ENCODE measurements around the gene PITPNC1. TPM values are rescaled to one million over a fixed set of nuclear protein-coding genes. Genes with fewer than 3 reads are reported as not detected.
"Not testable (repeated sequence)": the region's sequence is repeated elsewhere in the genome, so short reads cannot be mapped to it uniquely, and the experiment has no call there.

Gene PITPNC1
- total and polyA plus RNA-seq, 2 donors (not counting 1 experiment from before 2014, with no cell fraction given), result 5.8 to 7.1 TPM

DNA sequence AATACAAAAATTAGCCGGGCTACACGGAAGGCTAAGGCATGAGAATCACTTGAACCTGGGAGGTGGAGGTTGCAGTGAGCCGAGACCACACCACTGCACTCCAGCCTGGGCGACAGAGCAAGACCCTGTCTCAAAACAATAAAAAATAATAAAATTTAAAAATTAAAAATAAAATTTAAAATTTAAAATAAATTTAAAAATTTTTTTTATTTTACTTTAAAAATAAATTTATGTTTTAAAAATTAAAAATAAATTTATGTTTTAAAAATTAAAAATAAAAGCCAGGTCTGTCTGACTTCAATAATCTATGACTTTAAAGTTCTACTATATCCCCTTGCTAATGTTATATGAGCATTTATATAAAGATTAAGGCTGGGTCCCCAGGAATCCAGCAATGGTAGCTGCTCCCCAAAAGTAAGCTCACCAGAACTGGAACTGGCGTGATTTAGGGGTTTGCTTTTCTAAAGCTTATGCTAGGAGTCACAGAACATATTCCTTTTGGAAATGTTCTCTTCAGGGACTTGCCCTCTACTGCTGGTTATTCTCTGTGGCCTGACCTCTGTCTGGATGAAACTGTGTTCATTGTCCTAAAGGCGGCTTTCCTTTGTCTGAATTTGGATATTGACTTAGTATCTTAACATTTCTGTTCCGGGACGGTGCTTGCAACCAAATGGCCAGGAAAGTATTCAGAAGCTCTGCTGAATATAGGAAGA, 200.5 kb downstream of the PITPNC1 start:
- DNase-seq (ENCODE audit: low read depth in 2 of 2), result no peak
- Histone ChIP-seq H3K36me3 (ENCODE audit: control insufficient read depth, insufficient read depth, low read length) (no peaks in the 10 kb centered on the region), H3K9me3 (ENCODE audit: control insufficient read depth, insufficient read depth, low read depth, low read length) (no peaks in the 10 kb centered on the region), H3K4me3 (replicated peaks in 1 of 4; ENCODE audit: control extremely low read depth in 1 of 4, insufficient read depth in 1 of 4, low read depth in 3 of 4, low read length in 4 of 4) (no peak overlapping the region), H3K27me3 (ENCODE audit: control insufficient read depth, insufficient read depth, low read length) (no peaks in the 10 kb centered on the region), H3K79me2 (ENCODE audit: control insufficient read depth, insufficient read depth, low read length) (no peaks in the 10 kb centered on the region), H4K20me1 (ENCODE audit: control insufficient read depth, extremely low read depth, insufficient read depth, low read length) (no peaks in the 10 kb centered on the region), H3K27ac (ENCODE audit: insufficient read depth, low read length) (no peak overlapping the region), H3K9ac (ENCODE audit: insufficient read depth, low read length) (no peak overlapping the region), H2AFZ (ENCODE audit: low read length) (no peak overlapping the region), H3K4me1 (ENCODE audit: control insufficient read depth, extremely low read depth, insufficient read depth, low read length) (no peaks in the 10 kb centered on the region), H3K4me2 (ENCODE audit: extremely low read depth, insufficient read depth, low read length) (no peak overlapping the region)
- TF ChIP-seq, protein P1, sequence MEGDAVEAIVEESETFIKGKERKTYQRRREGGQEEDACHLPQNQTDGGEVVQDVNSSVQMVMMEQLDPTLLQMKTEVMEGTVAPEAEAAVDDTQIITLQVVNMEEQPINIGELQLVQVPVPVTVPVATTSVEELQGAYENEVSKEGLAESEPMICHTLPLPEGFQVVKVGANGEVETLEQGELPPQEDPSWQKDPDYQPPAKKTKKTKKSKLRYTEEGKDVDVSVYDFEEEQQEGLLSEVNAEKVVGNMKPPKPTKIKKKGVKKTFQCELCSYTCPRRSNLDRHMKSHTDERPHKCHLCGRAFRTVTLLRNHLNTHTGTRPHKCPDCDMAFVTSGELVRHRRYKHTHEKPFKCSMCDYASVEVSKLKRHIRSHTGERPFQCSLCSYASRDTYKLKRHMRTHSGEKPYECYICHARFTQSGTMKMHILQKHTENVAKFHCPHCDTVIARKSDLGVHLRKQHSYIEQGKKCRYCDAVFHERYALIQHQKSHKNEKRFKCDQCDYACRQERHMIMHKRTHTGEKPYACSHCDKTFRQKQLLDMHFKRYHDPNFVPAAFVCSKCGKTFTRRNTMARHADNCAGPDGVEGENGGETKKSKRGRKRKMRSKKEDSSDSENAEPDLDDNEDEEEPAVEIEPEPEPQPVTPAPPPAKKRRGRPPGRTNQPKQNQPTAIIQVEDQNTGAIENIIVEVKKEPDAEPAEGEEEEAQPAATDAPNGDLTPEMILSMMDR (conservative IDR thresholded peaks at IDR 0.05 in 1 of 2, IDR thresholded peaks at IDR 0.05 in 1 of 2; ENCODE audit: low read depth in 1 of 2, low read length in 2 of 2), result no peak

DNA sequence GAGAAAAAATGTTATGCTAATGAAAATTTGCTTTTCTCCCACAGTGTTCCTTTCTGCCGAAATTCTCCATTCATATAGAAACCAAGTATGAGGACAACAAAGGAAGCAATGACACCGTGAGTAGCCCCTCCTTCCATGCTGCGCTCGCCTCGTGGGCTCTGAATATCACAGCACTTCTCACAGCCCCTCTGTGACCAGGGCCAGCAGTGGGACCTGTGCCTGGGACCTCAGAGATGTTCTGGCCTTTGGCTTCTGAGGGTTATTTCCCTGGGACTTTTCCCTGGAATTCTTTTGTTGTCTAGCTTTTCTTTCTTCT, 201.0 kb downstream of the PITPNC1 start:
- Histone ChIP-seq H3K9me3 (ENCODE audit: control insufficient read depth, insufficient read depth, low read depth, low read length) (no peaks in the 10 kb centered on the region), H3K4me2 (ENCODE audit: extremely low read depth, insufficient read depth, low read length) (no peak overlapping the region), H4K20me1 (ENCODE audit: control insufficient read depth, extremely low read depth, insufficient read depth, low read length) (no peaks in the 10 kb centered on the region), H3K27me3 (ENCODE audit: control insufficient read depth, insufficient read depth, low read length) (no peaks in the 10 kb centered on the region), H3K4me1 (ENCODE audit: control insufficient read depth, extremely low read depth, insufficient read depth, low read length) (no peaks in the 10 kb centered on the region), H3K9ac (ENCODE audit: insufficient read depth, low read length) (no peak overlapping the region), H3K4me3 (replicated peaks in 1 of 4; ENCODE audit: control extremely low read depth in 1 of 4, insufficient read depth in 1 of 4, low read depth in 3 of 4, low read length in 4 of 4) (no peak overlapping the region), H3K36me3 (ENCODE audit: control insufficient read depth, insufficient read depth, low read length) (no peaks in the 10 kb centered on the region), H2AFZ (ENCODE audit: low read length) (no peak overlapping the region), H3K27ac (ENCODE audit: insufficient read depth, low read length) (no peak overlapping the region), H3K79me2 (ENCODE audit: control insufficient read depth, insufficient read depth, low read length) (no peaks in the 10 kb centered on the region)
- DNase-seq (ENCODE audit: low read depth in 2 of 2), result no peak
- TF ChIP-seq EZH2 (IDR thresholded peaks at IDR 0.05; ENCODE audit: low read length, missing control alignments), result no peak
- TF ChIP-seq, protein P1 (conservative IDR thresholded peaks at IDR 0.05 in 1 of 2, IDR thresholded peaks at IDR 0.05 in 1 of 2; ENCODE audit: low read depth in 1 of 2, low read length in 2 of 2), result no peak

DNA sequence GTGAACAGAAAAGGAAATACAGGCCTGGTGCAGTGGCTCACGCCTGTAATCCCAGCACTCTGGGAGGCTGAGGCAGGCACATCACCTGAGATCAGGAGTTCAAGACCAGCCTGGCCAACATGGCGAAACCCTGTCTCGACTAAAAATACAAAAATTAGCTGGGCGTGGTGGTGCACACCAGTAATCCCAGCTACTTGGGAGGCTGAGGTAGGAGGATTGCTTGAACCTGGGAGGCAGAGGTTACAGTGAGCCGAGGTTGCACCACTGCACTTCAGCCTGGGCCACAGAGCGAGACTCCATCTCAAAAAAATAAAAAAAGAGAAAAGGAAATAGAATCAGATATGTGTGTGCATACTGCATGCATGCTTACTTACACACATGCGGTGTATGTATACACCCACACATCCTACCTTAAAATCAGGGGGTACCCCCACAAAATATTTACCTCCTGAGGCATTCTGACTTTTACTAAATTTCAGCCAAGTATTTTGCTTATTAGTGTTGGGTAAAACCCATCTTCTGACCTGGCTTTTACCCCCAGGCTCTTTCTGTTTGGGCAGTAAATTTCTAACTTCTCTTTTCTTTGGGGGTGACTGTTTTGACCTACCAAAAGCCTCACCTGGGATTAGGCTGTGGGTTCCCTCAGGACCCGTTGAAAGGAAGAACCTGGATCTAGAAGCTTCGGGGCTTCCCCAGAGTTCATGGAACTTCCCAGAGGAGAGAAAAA, 201.8 kb downstream of the PITPNC1 start:
- DNase-seq (ENCODE audit: low read depth in 2 of 2); H3K4me3 ChIP-seq (replicated peaks in 1 of 4; ENCODE audit: control extremely low read depth in 1 of 4, insufficient read depth in 1 of 4, low read depth in 3 of 4, low read length in 4 of 4); H3K27ac ChIP-seq (ENCODE audit: insufficient read depth, low read length); H3K9me3 ChIP-seq (ENCODE audit: control insufficient read depth, insufficient read depth, low read depth, low read length); H3K79me2 ChIP-seq (ENCODE audit: control insufficient read depth, insufficient read depth, low read length); H4K20me1 ChIP-seq (ENCODE audit: control insufficient read depth, extremely low read depth, insufficient read depth, low read length); H3K27me3 ChIP-seq (ENCODE audit: control insufficient read depth, insufficient read depth, low read length); H3K36me3 ChIP-seq (ENCODE audit: control insufficient read depth, insufficient read depth, low read length); H2AFZ ChIP-seq (ENCODE audit: low read length); H3K9ac ChIP-seq (ENCODE audit: insufficient read depth, low read length); H3K4me2 ChIP-seq (ENCODE audit: extremely low read depth, insufficient read depth, low read length); H3K4me1 ChIP-seq (ENCODE audit: control insufficient read depth, extremely low read depth, insufficient read depth, low read length): not testable (repeated sequence)

Data from fibroblast of lung (primary cell).